ENCODE measurements around the gene RNASE13. TPM values are rescaled to one million over a fixed set of nuclear protein-coding genes. Genes with fewer than 3 reads are reported as not detected.

The RNASE13 gene
- total and polyA plus RNA-seq, 2 of the 4 experiments (the other 2 are of a cell fraction), result not detected

DNA sequence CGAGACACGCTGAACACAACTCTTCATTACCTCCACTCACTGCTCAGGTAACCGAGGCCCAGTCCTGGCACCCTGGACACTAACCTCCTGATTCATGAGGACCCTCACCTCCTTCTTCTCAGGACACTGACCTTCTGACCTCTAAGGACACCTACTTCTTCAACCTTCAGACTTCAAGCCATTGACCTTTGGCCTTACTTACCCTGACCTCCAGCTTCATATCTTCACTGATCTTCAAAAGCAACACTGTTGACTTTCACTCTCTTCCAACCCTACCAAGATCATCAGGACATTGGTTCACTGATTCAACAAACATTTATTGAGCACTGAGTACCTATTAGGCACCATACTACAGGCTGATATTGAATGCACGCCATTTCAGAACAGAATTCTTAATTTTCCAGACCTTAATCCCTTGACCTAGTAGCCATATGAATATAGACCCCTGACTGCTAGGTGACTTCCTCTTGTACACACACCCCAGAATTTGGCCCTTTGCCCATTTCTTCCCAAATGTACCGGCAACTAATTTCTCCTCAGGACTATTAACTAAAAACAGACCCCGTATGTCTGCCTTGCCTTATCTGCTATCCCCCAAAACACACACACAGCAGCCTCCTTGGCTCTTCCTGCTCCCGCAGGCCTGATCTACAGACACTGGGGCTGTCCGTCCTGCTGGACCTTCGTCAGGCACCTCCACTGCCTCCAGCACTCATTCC, 41.3 kb upstream of the RNASE13 start:
- intact Hi-C loops (cut with micrococcal nuclease), result no loop called here
- Histone ChIP-seq H3K56ac (ENCODE audit: extremely low read depth, insufficient read depth, low read length) (no peak overlapping the region), H3K27ac (ENCODE audit: insufficient read depth, low read length) (no peak overlapping the region), H3K9me3 (ENCODE audit: control insufficient read depth, insufficient read depth, low read length) (no peaks in the 10 kb centered on the region), H3K9ac (ENCODE audit: low read depth, low read length) (no peak overlapping the region), H3K79me1 (ENCODE audit: low read depth in 1 of 2, low read length in 2 of 2) (peaks cover 29 to 48% of the 10 kb centered on the region in 2 experiments), H2AK5ac (ENCODE audit: low read depth, low read length) (no peak overlapping the region), H3K14ac (replicated peaks; ENCODE audit: low read depth, low read length) (no peak overlapping the region), H3K4ac (ENCODE audit: low read depth, low read length) (no peak overlapping the region), H4K91ac (ENCODE audit: insufficient read depth, low read depth, low read length) (no peak overlapping the region), H4K20me1 (ENCODE audit: insufficient read depth, low read length) (peaks cover 10% of the 10 kb centered on the region), H3K36me3 (ENCODE audit: control insufficient read depth, insufficient read depth, low read length) (peaks cover 76% of the 10 kb centered on the region), H3K4me2 (ENCODE audit: low read depth, low read length) (no peak overlapping the region), H3K23ac (ENCODE audit: low read depth, low read length) (no peak overlapping the region), H2BK120ac (ENCODE audit: low read depth, low read length) (no peak overlapping the region), H2AFZ (replicated peaks; ENCODE audit: low read length, poor library complexity) (no peak overlapping the region), H3K18ac (ENCODE audit: low read depth, low read length) (no peak overlapping the region), H4K5ac (ENCODE audit: low read depth, low read length) (no peak overlapping the region), H3K9me1 (ENCODE audit: insufficient read depth, low read length) (peaks cover 10% of the 10 kb centered on the region), H3K4me3 (ENCODE audit: insufficient read depth, low read depth, low read length) (no peak overlapping the region), H4K8ac (ENCODE audit: low read depth in 2 of 2, low read length in 2 of 2) (no peak overlapping the region), H3K4me1 (ENCODE audit: control insufficient read depth, insufficient read depth, low read length) (peaks cover 11% of the 10 kb centered on the region), H2BK20ac (ENCODE audit: low read depth, low read length) (no peak overlapping the region), H2BK5ac (ENCODE audit: low read depth, low read length, poor library complexity, severe bottlenecking) (no peak overlapping the region), H2BK15ac (ENCODE audit: low read depth, low read length) (no peak overlapping the region), H3K27me3 (ENCODE audit: control insufficient read depth, insufficient read depth, low read length) (no peaks in the 10 kb centered on the region), H2AK9ac (replicated peaks; ENCODE audit: low read depth, low read length, poor library complexity) (no peak overlapping the region)
- POLR2A ChIA-PET (ENCODE audit: unreplicated experiment), result no interaction called here
- WGBS, 2 experiments (ENCODE audit: extremely low coverage in 2 of 2, insufficient read length in 1 of 2), result 87% methylated on average over 8 of the region's 9 CpGs; no CpG with 5 or more reads in 1 of the 2 experiments
- TF ChIP-seq MAFK (IDR thresholded peaks at IDR 0.05; ENCODE audit: low read depth, low read length) (no peak), RFX5 (IDR thresholded peaks at IDR 0.05; ENCODE audit: low read depth, low read length) (no peak), RAD21 (IDR thresholded peaks at IDR 0.05; ENCODE audit: low read length) (no peak), FOS (IDR thresholded peaks at IDR 0.05; ENCODE audit: low read depth, low read length) (no peak), CEBPB (IDR thresholded peaks at IDR 0.05; ENCODE audit: low read depth, low read length) (no peak), NFE2L2 (IDR thresholded peaks at IDR 0.05; ENCODE audit: low read depth, low read length) (no peak), RCOR1 (IDR thresholded peaks at IDR 0.05; ENCODE audit: insufficient replicate concordance, low read length) (no peak), MXI1 (IDR thresholded peaks at IDR 0.05; ENCODE audit: borderline replicate concordance, low read depth, low read length) (no peak), SMC3 (IDR thresholded peaks at IDR 0.05; ENCODE audit: low read depth, low read length) (no peak), BHLHE40 (IDR thresholded peaks at IDR 0.05; ENCODE audit: low read depth, low read length) (no peak), CHD1 (IDR thresholded peaks at IDR 0.05; ENCODE audit: low read depth, low read length) (no peak), POLR2A (IDR thresholded peaks at IDR 0.05; ENCODE audit: low read depth, low read length) (no peak)
- TF ChIP-seq, protein P1, sequence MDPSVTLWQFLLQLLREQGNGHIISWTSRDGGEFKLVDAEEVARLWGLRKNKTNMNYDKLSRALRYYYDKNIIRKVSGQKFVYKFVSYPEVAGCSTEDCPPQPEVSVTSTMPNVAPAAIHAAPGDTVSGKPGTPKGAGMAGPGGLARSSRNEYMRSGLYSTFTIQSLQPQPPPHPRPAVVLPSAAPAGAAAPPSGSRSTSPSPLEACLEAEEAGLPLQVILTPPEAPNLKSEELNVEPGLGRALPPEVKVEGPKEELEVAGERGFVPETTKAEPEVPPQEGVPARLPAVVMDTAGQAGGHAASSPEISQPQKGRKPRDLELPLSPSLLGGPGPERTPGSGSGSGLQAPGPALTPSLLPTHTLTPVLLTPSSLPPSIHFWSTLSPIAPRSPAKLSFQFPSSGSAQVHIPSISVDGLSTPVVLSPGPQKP (IDR thresholded peaks at IDR 0.05; ENCODE audit: borderline replicate concordance, low read depth, low read length), result no peak
- in situ Hi-C loops (cut with MboI; ENCODE audit: low sequenced_read_pairs), result loop anchor here (25.0 kb wide), 2 partner anchors 614 to 739 kb away; partner anchors contain the start of genes APEX1, CCNB1IP1, OSGEP and PARP2
- DNase-seq (no peak), ATAC-seq (ENCODE audit: low read depth) (no peak)
- CTCF ChIA-PET, result interaction anchor here (1.0 kb wide), 1 partner anchor 17 kb away, joined by 3 read pairs; no protein-coding TSS in a partner anchor
- no TSS peak for BruUV-seq (replicated peaks)
- dilution Hi-C loops (cut with HindIII; ENCODE audit: low sequenced_read_pairs, unreplicated experiment), result no loop called here

All from IMR-90 (cell line).